ENCODE results near the gene YPEL5.

- TF ChIP-seq, protein P1, sequence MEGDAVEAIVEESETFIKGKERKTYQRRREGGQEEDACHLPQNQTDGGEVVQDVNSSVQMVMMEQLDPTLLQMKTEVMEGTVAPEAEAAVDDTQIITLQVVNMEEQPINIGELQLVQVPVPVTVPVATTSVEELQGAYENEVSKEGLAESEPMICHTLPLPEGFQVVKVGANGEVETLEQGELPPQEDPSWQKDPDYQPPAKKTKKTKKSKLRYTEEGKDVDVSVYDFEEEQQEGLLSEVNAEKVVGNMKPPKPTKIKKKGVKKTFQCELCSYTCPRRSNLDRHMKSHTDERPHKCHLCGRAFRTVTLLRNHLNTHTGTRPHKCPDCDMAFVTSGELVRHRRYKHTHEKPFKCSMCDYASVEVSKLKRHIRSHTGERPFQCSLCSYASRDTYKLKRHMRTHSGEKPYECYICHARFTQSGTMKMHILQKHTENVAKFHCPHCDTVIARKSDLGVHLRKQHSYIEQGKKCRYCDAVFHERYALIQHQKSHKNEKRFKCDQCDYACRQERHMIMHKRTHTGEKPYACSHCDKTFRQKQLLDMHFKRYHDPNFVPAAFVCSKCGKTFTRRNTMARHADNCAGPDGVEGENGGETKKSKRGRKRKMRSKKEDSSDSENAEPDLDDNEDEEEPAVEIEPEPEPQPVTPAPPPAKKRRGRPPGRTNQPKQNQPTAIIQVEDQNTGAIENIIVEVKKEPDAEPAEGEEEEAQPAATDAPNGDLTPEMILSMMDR (conservative IDR thresholded peaks at IDR 0.05; ENCODE audit: low read length): no peak
- TF ChIP-seq EZH2phosphoT487 (IDR thresholded peaks at IDR 0.05; ENCODE audit: borderline replicate concordance): no peak
Observed at GRCh38 chr2:30152385-30152784, 5.6 kb downstream of the YPEL5 start.

All from Loucy (cell line).